MG63 (cell line): ENCODE results near the gene CERT1. TPM values are rescaled to one million over a fixed set of nuclear protein-coding genes. Genes with fewer than 3 reads are reported as not detected.
A peak's percentile ranks its signal among the peaks of the same experiment; 100 is the strongest.
"Not testable (repeated sequence)": the region's sequence is repeated elsewhere in the genome, so short reads cannot be mapped to it uniquely, and the experiment has no call there.

ENCODE experiments used
- DNase-seq: peaks from one replicate; pipeline ENCODE4 v3.0.0-alpha.2; 2020
- H3K27me3 ChIP-seq: fragments of 250-450 bp; sonication (Bioruptor Pico); 2 replicates; pipeline ENCODE4 v1.5.1; 2020; ENCODE audit warnings: mild to moderate bottlenecking, moderate library complexity
- H3K36me3 ChIP-seq: fragments of 250-450 bp; sonication (Bioruptor Pico); 2 replicates; pipeline ENCODE4 v1.5.1; 2020; ENCODE audit warnings: mild to moderate bottlenecking, moderate library complexity
- H3K4me3 ChIP-seq: fragments of 250-450 bp; sonication (Bioruptor Pico); 2 replicates; pipeline ENCODE4 v1.5.1; 2020; ENCODE audit warnings: mild to moderate bottlenecking, moderate library complexity
- H3K9me3 ChIP-seq: fragments of 250-450 bp; sonication (Bioruptor Pico); 2 replicates; pipeline ENCODE4 v1.5.1; 2020; ENCODE audit warnings: mild to moderate bottlenecking, moderate library complexity
- total RNA-seq: library from RNA; depleted of rRNA; stranded (reverse); fragments of >200 nt; shearing (Covaris generic); gene quantifications from 2 replicates; pipeline ENCODE4 v1.2.3, GENCODE V29; 2014; ENCODE audit warnings: low replicate concordance

Gene CERT1
- total RNA-seq, 1 experiment from 2014 or later = 7.6 TPM

DNA sequence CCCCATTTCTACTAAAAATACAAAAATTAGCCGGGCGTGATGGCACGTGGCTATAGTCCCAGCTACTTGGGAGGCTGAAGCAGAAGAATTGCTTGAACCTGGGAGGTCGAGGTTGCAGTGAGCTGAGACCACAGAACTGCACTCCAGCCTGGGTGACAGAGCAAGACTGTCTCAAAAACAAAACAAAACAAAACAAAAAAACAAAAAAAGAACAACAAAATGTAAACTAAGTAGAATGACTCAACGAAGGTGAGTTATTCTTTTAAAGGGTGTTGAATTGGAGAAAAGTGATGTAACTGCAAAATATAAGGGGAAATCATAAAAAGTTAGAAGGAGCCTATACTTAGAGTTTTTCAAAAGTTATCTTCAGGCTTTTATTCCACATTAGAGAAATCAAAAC lies 6.3 kb downstream of the CERT1 start:
- DNase-seq, H3K9me3 ChIP-seq, H3K27me3 ChIP-seq, H3K4me3 ChIP-seq: not testable (repeated sequence)
- H3K36me3 ChIP-seq = peaks cover 12% of the 10 kb centered on the region

DNA sequence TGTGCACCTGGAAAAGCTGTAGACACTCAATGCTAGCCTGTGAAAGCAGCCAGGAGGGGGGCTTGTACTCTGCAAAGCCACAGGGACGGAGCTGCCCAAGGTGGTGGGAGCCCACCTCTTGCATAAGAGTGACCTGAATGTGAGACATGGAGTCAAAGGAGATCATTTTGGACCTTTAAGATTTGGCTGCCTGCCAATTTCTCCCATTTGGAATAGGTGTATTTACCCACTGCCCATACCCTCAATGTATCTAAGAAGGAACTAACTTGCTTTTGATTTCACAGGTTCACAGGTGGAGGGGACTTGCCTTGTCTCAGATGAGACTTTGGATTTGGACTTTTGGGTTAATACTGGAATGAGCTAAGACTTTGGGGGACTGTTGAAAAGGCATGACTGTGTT lies 12.6 kb downstream of the CERT1 start:
- H3K27me3 ChIP-seq, DNase-seq, H3K9me3 ChIP-seq, H3K4me3 ChIP-seq: not testable (repeated sequence)
- H3K36me3 ChIP-seq = peaks cover 17% of the 10 kb centered on the region

DNA sequence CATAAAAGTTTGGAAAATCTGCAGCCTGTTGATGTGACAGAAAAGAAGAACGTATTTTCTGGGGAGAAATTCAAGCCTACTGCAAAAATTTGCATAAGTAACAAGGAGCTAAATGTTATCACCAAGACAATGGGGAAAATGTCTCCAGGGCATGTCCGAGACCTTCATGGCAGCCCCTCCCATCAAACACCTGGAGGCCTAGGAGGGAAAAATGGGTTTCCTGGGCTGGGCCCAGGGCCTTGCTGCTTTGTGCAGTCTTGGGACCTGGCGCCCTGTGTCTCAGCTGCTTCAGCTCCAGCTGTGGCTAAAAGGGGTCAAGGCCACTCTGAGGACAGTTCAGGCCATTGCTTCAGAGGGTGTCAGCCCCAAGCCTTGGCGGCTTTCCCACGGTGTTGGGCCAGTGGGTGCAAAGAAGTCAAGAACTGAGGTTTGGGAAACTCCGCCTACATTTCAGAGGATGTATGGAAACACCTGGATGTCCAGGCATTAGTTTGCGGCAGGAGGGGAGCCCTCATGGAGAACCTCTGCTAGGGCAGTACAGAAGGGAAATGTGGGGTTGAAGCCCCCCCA lies 13.1 kb downstream of the CERT1 start:
- H3K36me3 ChIP-seq = peaks cover 16% of the 10 kb centered on the region; the same call in 1 of the 2 replicates
- DNase-seq = no peak
- H3K27me3 ChIP-seq = no peaks in the 10 kb centered on the region
- no peaks in the 10 kb centered on the region for H3K9me3 ChIP-seq
- no peak overlapping the region for H3K4me3 ChIP-seq

DNA sequence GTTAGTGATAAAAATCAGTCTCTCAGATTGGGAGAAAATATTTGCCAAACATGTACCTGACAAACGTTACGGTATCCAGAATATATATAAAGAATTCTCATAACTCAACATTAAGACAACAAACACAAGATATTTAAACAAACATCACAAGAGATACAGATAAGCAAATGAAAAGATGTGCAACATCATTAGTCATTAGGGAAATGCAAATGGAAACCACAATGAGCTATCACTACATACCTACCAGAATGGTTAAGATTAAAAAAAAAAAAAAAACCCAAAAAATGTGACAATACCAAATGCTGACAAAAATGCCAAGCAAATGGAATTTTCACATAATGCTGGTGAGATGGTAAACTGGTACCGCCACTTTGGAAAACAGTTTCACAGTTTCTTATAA lies 15.4 kb downstream of the CERT1 start:
- no peaks in the 10 kb centered on the region for H3K9me3 ChIP-seq
- H3K36me3 ChIP-seq = peaks cover 19% of the 10 kb centered on the region
- no peaks in the 10 kb centered on the region for H3K27me3 ChIP-seq
- DNase-seq = no peak
- H3K4me3 ChIP-seq = no peak overlapping the region

DNA sequence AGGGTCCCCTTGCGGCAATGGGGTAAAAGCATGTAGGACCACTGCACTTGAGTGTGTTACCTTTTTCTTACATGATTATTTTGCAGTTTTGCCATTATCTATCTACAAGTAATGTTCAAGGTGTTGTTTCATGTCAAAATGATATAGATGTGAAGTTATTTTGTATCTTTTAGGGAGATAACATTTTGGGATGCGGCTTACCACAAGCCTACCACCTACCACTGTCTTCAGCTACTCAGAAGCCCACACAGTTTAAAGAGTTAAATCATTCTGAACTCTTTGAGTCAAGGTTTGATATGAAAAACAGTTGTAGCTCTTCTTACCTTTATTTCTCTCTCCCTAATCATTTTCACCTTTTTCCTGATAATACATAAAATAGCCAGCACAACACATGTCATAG lies 19.8 kb downstream of the CERT1 start:
- Histone ChIP-seq H3K4me3 (no peak overlapping the region), H3K36me3 (peaks cover 14% of the 10 kb centered on the region), H3K27me3 (no peaks in the 10 kb centered on the region), H3K9me3 (peaks cover 7% of the 10 kb centered on the region; the same call in 1 of the 2 replicates)
- DNase-seq = no peak

DNA sequence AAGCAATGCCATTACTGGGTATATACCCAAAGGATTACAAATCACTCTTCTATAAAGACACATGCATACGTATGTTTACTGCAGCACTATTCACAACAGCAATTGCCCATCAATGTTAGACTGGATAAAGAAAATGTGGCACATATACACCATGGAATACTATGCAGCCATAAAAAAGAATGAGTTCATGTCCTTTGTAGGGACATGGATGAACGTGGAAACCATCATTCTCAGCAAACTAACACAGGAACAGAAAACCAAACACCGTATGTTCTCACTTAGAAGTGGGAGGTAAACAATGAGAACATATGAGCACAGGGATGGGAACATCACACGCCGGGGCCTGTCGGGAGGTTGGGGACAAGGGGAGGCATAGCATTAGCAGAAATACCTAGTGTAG lies 21.6 kb downstream of the CERT1 start:
- DNase-seq, H3K9me3 ChIP-seq, H3K4me3 ChIP-seq, H3K27me3 ChIP-seq: not testable (repeated sequence)
- H3K36me3 ChIP-seq = peaks cover 14% of the 10 kb centered on the region

DNA sequence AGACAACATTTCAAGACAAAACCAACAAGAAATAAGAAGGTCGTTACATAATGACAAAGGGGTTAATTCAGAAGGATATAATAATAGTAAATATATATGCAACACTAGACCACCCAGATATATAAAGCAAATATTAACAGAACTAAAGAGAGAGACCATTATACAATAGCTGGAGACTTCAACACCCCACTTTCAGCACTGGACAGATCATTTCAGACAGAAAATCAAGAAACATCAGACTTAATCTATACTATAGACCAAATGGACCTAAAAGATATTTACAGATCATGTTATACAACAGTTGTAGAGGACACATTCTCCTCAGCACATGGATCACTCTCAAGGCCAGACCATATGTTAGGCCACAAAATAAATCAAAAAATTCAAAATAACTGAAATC lies 26.8 kb downstream of the CERT1 start:
- DNase-seq = no peak
- Histone ChIP-seq H3K27me3 (no peaks in the 10 kb centered on the region), H3K9me3 (peaks cover 8% of the 10 kb centered on the region; the same call in 1 of the 2 replicates), H3K36me3 (peaks cover under 1% of the 10 kb centered on the region), H3K4me3 (no peak overlapping the region)

DNA sequence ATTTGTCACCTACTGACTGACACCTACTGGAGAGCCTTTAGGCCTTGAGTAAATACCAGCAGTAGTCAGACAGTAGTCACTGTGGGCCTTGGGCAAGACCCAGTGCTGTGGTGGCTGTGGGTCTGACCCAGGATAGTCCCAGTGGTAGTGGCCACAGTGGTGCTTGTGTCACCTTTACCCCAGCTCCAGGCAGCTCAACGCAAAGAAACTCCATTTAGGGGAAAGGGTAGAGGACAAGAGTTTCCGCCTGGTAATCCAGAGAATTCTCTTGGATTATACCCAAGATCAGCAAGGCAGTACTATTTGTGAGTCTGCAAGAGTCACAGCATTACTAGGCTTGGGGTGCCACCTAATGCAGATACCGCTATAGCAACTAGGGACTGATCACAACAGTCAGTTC lies 28.9 kb downstream of the CERT1 start:
- H3K4me3 ChIP-seq = no peak overlapping the region
- no peaks in the 10 kb centered on the region for H3K27me3 ChIP-seq
- no peak for DNase-seq
- H3K9me3 ChIP-seq = peaks cover 5% of the 10 kb centered on the region; the same call in 1 of the 2 replicates
- H3K36me3 ChIP-seq = no peaks in the 10 kb centered on the region; the same call in 1 of the 2 replicates

DNA sequence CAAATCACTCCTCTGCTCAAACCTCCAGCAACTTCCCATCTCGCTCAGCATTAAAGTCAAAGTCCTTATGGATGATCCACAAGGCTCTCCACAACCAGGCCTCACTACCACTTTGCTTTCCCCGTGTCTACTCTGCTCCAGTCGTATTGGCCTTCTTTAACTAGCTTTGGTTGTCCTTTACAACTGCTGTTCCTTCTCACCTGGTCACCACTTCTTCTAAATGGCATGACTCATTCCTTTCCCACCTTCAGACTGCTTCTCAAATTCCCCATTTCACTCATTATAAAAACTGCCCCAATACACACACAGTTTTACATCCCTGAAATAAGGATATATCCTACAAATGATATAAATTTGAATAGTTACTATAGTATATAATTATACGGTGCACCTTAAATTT lies 30.4 kb downstream of the CERT1 start:
- Histone ChIP-seq H3K27me3 (no peaks in the 10 kb centered on the region), H3K4me3 (no peak overlapping the region), H3K36me3 (no peaks in the 10 kb centered on the region; the same call in 1 of the 2 replicates), H3K9me3 (peaks cover 5% of the 10 kb centered on the region; the same call in 1 of the 2 replicates)
- DNase-seq = no peak

DNA sequence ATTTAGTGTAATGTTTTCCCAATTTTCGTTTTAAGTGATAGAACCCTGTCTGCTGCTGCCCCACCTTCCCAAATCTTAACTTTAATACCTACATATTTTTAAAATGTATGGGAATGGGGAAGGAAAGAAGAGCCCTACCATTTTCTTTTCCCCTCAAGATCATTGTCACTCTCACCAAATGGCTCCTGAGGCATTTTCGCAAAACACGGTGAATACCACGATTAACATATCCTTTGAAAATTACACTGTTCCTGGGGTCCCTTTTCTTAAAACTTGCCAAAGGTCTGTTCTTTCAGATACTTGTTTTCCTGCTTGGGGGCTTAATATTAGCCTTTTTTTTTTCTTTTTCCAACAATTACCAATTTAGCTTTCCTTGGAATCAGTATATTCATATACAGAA lies 36.1 kb downstream of the CERT1 start:
- H3K27me3 ChIP-seq = no peaks in the 10 kb centered on the region
- peaks cover 1% of the 10 kb centered on the region; the same call in 1 of the 2 replicates for H3K9me3 ChIP-seq
- H3K4me3 ChIP-seq = no peak overlapping the region
- H3K36me3 ChIP-seq = no peaks in the 10 kb centered on the region; the same call in 1 of the 2 replicates
- DNase-seq = no peak

DNA sequence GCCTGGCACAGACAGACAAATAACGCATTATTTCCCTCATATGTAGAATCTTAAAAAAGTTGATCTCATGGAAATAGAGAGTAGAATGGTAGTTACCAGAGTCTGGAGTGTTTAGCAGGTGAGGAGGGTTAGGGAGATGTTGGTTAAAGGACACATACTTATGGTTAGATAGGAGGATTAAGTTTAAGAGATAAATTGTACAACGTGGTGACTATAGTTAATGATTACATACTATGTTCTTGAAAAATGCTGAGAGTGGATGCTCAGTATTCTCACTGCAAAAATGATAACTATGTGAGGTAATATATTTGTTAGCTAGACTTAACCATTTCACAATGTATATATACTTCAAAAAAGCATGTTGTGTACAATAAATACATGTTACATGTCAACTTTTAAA lies 38.0 kb downstream of the CERT1 start:
- H3K4me3 ChIP-seq = no peak overlapping the region
- no peak for DNase-seq
- no peaks in the 10 kb centered on the region for H3K27me3 ChIP-seq
- H3K36me3 ChIP-seq = no peaks in the 10 kb centered on the region; the same call in 1 of the 2 replicates
- peaks cover 7% of the 10 kb centered on the region for H3K9me3 ChIP-seq

DNA sequence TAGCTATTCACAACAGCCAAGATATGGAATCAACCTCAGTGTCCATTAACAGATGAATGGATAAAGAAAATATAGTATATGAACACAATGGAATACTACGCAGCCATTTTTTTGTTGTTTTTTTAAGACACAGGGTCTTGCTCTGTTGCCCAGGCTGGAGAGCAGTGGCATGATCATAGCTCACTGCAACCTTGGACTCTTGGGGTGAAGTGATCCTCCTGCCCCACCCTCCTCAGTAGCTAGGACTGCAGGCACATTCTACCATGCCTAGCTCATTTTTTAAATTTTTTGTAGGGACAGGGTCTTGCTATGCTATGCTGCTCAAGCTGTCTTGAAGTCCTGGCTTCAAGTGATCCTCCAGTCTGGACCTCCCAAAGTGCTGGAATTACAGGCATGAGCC lies 38.5 kb downstream of the CERT1 start:
- Histone ChIP-seq H3K36me3 (no peaks in the 10 kb centered on the region; the same call in 1 of the 2 replicates), H3K27me3 (no peaks in the 10 kb centered on the region), H3K9me3 (peaks cover 7% of the 10 kb centered on the region), H3K4me3 (no peak overlapping the region)
- no peak for DNase-seq

DNA sequence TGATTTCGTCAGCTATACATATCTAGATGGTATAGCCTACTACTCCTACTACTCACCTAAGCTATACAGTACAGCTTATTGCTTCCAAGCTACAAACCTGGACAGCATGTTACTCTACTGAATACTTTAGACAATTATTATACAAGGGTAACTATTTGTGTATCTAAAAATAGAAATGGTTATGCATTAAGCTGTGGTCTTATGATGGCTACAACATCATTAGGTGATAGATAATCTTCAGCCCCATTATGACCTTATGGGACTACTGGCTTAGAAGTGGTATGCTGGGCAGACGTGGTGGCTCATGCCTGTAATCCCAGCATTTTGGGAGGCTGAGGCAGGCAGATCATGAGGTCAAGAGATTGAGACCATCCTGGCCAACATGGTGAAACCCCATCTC lies 40.2 kb downstream of the CERT1 start:
- no peaks in the 10 kb centered on the region for H3K27me3 ChIP-seq
- DNase-seq = no peak
- H3K4me3 ChIP-seq = no peak overlapping the region
- peaks cover 7% of the 10 kb centered on the region for H3K9me3 ChIP-seq
- H3K36me3 ChIP-seq = no peaks in the 10 kb centered on the region; the same call in 1 of the 2 replicates

DNA sequence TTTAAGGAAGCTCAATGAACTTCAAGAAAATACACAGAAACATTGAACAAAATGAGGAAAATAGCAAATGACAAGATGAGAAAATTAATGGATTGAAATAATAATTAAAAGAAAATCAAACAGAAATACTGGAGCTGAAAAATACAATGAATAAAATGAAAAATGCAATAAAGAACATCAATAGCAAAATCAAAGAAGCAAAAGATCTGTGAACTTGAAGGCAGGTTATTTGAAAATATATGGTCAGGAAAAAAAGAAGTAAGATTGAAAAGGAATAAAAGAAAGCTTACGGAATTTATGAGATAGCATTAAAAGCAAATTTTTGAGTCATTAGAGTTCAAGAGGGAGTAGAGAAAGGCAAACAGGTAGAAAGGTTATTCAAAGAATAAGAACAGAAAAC lies 42.4 kb downstream of the CERT1 start:
- Histone ChIP-seq H3K36me3 (no peaks in the 10 kb centered on the region; the same call in 1 of the 2 replicates), H3K4me3 (no peak overlapping the region), H3K9me3 (peaks cover 7% of the 10 kb centered on the region), H3K27me3 (no peaks in the 10 kb centered on the region)
- no peak for DNase-seq

DNA sequence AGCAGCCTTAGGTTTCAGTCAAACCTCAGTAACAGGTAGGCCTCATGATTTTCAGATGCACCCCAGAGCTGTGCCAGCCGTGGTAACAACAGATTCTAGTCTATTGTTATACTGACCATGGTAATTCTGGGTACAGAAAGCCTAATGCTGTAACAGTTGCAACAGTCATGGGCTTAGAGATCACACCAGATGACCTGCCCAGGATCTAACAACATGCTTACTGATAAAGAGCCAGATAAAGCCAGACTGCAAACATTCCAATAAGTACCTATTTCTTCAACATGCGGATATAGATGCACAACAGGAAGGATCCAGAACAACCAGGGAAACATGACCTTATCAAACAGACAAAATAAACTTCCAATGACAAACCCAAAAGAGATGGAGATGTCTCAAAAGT lies 42.8 kb downstream of the CERT1 start:
- Histone ChIP-seq H3K4me3 (no peak overlapping the region), H3K9me3 (peaks cover 7% of the 10 kb centered on the region), H3K36me3 (no peaks in the 10 kb centered on the region; the same call in 1 of the 2 replicates), H3K27me3 (no peaks in the 10 kb centered on the region)
- no peak for DNase-seq

DNA sequence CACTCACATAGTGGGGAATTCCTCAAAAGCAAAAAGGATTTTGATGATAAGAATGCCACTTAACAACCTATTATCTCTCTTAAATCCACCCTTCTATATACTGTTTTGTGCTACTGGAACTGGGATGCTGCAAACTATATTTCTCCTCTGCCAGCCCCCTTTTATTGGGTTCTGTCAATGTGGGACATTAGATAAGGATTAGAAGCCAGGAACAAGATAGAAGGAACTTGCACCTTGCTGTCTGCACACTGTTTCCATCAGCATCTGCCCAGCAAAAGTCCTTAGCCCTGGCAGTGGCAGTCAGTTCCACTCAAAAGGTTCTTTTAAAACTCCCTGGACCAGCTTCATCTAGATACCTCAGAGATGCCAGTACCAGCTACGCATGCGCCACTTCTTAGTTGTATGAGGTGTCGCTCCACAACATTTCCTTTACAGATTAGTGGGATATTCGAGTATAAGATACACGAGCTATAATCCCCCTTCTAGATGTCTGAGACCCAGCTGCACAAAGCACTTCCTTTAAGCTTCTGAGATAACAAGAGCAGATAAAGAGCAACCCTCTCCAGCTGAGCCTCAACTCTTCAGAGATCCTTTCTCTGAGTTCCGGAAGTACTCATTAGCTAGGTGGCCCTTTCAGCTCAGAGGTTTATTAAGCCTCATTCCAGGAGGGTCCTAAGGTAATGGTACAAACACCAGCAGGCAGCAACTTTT lies 45.3 kb downstream of the CERT1 start:
- Histone ChIP-seq H3K4me3 (no peak overlapping the region), H3K27me3 (no peaks in the 10 kb centered on the region), H3K36me3 (no peaks in the 10 kb centered on the region; the same call in 1 of the 2 replicates), H3K9me3 (peaks cover 7% of the 10 kb centered on the region)
- no peak for DNase-seq

DNA sequence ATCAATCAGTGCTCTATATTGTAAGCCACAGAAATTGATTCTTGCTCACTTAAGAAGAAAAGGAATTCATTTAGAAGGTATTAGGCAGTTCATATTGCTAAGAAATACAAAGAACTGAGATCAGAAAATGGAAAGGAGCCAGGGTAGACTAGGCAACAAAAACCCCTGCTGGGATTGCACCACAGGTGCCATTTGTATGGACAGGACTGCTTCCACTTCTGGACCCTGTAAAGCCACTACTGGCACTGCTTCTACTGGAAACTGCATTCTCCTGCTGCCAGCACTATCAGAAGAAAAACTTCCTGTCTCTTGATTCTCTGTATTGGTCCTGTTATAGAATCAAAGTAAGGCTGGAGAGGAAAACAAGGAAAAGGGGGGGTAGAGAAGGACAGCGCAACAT lies 45.9 kb downstream of the CERT1 start:
- peak; percentile 60 for DNase-seq
- Histone ChIP-seq H3K4me3 (no peak overlapping the region), H3K9me3 (peaks cover 7% of the 10 kb centered on the region), H3K36me3 (no peaks in the 10 kb centered on the region), H3K27me3 (no peaks in the 10 kb centered on the region)

DNA sequence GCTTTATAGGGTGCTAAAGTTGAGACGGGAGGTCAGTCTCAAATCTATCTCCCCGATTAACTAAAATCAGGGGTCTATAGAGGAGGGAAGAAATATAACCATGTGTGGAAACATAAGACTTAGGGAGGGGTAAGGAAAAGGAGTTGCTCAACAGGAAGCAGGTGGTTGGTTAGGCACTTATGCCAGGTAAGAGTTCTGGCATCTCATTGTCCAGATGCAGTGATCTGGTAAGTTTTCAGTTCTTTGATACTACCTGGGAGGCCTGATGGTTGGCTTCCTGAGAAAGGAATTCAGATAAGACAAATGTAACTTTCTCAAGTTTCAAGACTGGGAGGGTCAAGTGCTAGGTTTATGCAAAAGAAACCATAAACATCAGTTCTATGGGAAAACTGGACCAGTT lies 47.7 kb downstream of the CERT1 start:
- Histone ChIP-seq H3K9me3 (peaks cover 3% of the 10 kb centered on the region), H3K27me3 (no peaks in the 10 kb centered on the region), H3K36me3 (no peaks in the 10 kb centered on the region), H3K4me3 (no peak overlapping the region)
- DNase-seq = no peak
